Endothelial cell of umbilical vein (primary cell): Measurements from ENCODE around the gene SEMA4A. TPM values are rescaled to one million over a fixed set of nuclear protein-coding genes. Genes with fewer than 3 reads are reported as not detected.

ENCODE experiments used
- BruUV-seq: library from RNA; stranded (reverse); fragments of 400-500 nt; replicated peaks from 2 replicates; lab custom pipeline; 2021; lab: Mats Ljungman, UMichigan
- CTCF ChIA-PET: fragments of 300-600, 350-600 bp; sonication (Branson Sonifier 250); formaldehyde crosslinking; loops from one replicate; lab custom pipeline; 2021; ENCODE audit warnings: antibody characterized with exemption, inconsistent platforms; lab: Charles Lee
- POLR2A ChIA-PET: fragments of 300-600, 350-600 bp; sonication (Branson Sonifier 250); formaldehyde crosslinking; loops from one replicate; lab custom pipeline; 2021; ENCODE audit warnings: antibody characterized with exemption, inconsistent platforms; lab: Charles Lee
- DNase-seq: peaks from one replicate; pipeline ENCODE4 v3.0.0-alpha.2; 2011; ENCODE audit warnings: low read depth, low spot score
- FAIRE-seq: peaks from 2 replicates; lab custom pipeline; 2011; peaks lifted over from hg19 to GRCh38; lab: Jason Lieb, UNC
- H2AFZ ChIP-seq: 2 replicates; pipeline ENCODE4 v1.6.0; 2012; ENCODE audit warnings: low read depth, low read length, control low read depth, inconsistent platforms
- H3K27ac ChIP-seq: 2 replicates; pipeline ENCODE4 v1.5.1; 2011; ENCODE audit warnings: low read depth, mild to moderate bottlenecking, control low read depth, low read length, moderate library complexity; ENCODE audit not compliant: insufficient read depth
- H3K27me3 ChIP-seq, 2 experiments: 2 replicates each; pipeline versions ENCODE4 v1.6.0 to v1.6.1; 2011; ENCODE audit warnings: low read length in 2 of 2, mixed read lengths in 1 of 2; ENCODE audit not compliant: control insufficient read depth in 2 of 2, insufficient read depth in 2 of 2
- H3K36me3 ChIP-seq, 2 experiments: 2 replicates in 1 of 2; 3 replicates in 1 of 2; pipeline ENCODE4 v1.5.1; 2011; ENCODE audit warnings: low read length in 2 of 2, mild to moderate bottlenecking in 1 of 2, moderate library complexity in 1 of 2; ENCODE audit not compliant: control insufficient read depth in 2 of 2, insufficient read depth in 2 of 2; ENCODE audit errors: extremely low read depth in 1 of 2
- H3K4me1 ChIP-seq: 3 replicates; pipeline ENCODE4 v1.5.1; 2011; ENCODE audit warnings: mild to moderate bottlenecking, low read length; ENCODE audit not compliant: control insufficient read depth, insufficient read depth; ENCODE audit errors: extremely low read depth
- H3K4me2 ChIP-seq: 2 replicates; pipeline ENCODE4 v1.6.1; 2011; ENCODE audit warnings: low read length, control low read depth, mixed read lengths; ENCODE audit not compliant: insufficient read depth
- H3K4me3 ChIP-seq, 3 experiments: fragments of 200-600 bp in 1 of 3; sonication (generic), shearing (Covaris generic) in 1 of 3; replicated peaks in 1 of 3; 2 replicates each; pipeline ENCODE4 v1.5.1; 2011 to 2016; ENCODE audit warnings: control low read depth in 3 of 3, low read length in 3 of 3, mild to moderate bottlenecking in 2 of 3, inconsistent platforms in 1 of 3, low read depth in 1 of 3, moderate library complexity in 1 of 3; ENCODE audit not compliant: insufficient read depth in 1 of 3
- H3K79me2 ChIP-seq: 2 replicates; pipeline ENCODE4 v1.6.0; 2012; ENCODE audit warnings: low read length, inconsistent platforms; ENCODE audit not compliant: control insufficient read depth, insufficient read depth
- H3K9ac ChIP-seq: replicated peaks from 2 replicates; pipeline ENCODE3; 2011; ENCODE audit warnings: low read length, control low read depth; ENCODE audit not compliant: insufficient read depth; ENCODE audit errors: extremely low read depth
- H3K9me1 ChIP-seq: replicated peaks from 3 replicates; pipeline ENCODE4 v1.6.0; 2011; ENCODE audit warnings: mild to moderate bottlenecking, low read length; ENCODE audit not compliant: control insufficient read depth, insufficient read depth; ENCODE audit errors: extremely low read depth
- H3K9me3 ChIP-seq: replicated peaks from 2 replicates; pipeline ENCODE4 v1.5.1; 2012; ENCODE audit warnings: low read length, inconsistent platforms; ENCODE audit not compliant: control insufficient read depth, insufficient read depth
- H4K20me1 ChIP-seq: replicated peaks from 2 replicates; pipeline ENCODE3; 2011; ENCODE audit warnings: mild to moderate bottlenecking, low read length; ENCODE audit not compliant: control insufficient read depth, insufficient read depth; ENCODE audit errors: extremely low read depth
- GATA2 ChIP-seq: IDR thresholded peaks from 2 replicates; pipeline ENCODE4 v1.7.0; 2011; ENCODE audit warnings: low read depth, mild to moderate bottlenecking, moderate library complexity, mixed read lengths, low read length; ENCODE audit not compliant: insufficient read length, insufficient read depth
- JUN ChIP-seq: IDR thresholded peaks from 2 replicates; pipeline ENCODE4 v1.6.1; 2011; ENCODE audit warnings: borderline replicate concordance, low read depth; ENCODE audit not compliant: insufficient read length, insufficient read depth
- MYC ChIP-seq: IDR thresholded peaks from one replicate; pipeline ENCODE4 v1.6.1; 2011; ENCODE audit warnings: mild to moderate bottlenecking, low read depth, low read length
- POLR2A ChIP-seq: IDR thresholded peaks from 2 replicates; pipeline ENCODE4 v1.6.1; 2012; ENCODE audit warnings: low read depth, mild to moderate bottlenecking, control low read depth, low read length
- POLR2AphosphoS5 ChIP-seq: IDR thresholded peaks from 2 replicates; pipeline ENCODE4 v1.6.1; 2012; ENCODE audit warnings: low read depth, mild to moderate bottlenecking, control low read depth, low read length, moderate library complexity; ENCODE audit not compliant: insufficient read depth
- dilution Hi-C: fragments of 300-500 bp; cut with MboI; formaldehyde crosslinking; loops from one replicate; pipeline ENCODE4 v1.15.0; 2019; ENCODE audit warnings: low sequenced_read_pairs; ENCODE audit not compliant: extremely low pct_ligation_motif_present
- intact Hi-C: fragments of 100-400 bp; cut with micrococcal nuclease; formaldehyde crosslinking; loops from one replicate; pipeline ENCODE4 v1.10.0; 2022
- polyA plus RNA-seq, 4 experiments: library from polyadenylated mRNA; depleted of rRNA in 3 of 4; stranded (reverse) in 3 of 4; unstranded in 1 of 4; fragments of >200 nt; gene quantifications; 2 replicates each; pipeline versions ENCODE4 v1.2.1 to v1.2.3, GENCODE V29; 2011 to 2012; ENCODE audit warnings: missing spikeins in 1 of 4
- total RNA-seq: library from RNA; stranded (reverse); gene quantifications from 2 replicates; pipeline ENCODE4 v1.2.3, GENCODE V29; 2021
- TF ChIP-seq, protein P1 (sequence below), 2 donors: IDR thresholded peaks; 1 replicate in 1 of 2; 2 replicates in 1 of 2; pipeline ENCODE4 v1.5.1; 2011; ENCODE audit warnings: low read length in 2 of 2, mild to moderate bottlenecking in 2 of 2, moderate library complexity in 2 of 2, control low read depth in 1 of 2, inconsistent platforms in 1 of 2, low read depth in 1 of 2; ENCODE audit not compliant: insufficient read depth in 1 of 2; ENCODE audit errors: extremely low read depth in 1 of 2

SEMA4A gene
- total and polyA plus RNA-seq, 2 donors (not counting 3 experiments of a cell fraction or from before 2014, with no cell fraction given), result 1.5 to 1.6 TPM

DNA sequence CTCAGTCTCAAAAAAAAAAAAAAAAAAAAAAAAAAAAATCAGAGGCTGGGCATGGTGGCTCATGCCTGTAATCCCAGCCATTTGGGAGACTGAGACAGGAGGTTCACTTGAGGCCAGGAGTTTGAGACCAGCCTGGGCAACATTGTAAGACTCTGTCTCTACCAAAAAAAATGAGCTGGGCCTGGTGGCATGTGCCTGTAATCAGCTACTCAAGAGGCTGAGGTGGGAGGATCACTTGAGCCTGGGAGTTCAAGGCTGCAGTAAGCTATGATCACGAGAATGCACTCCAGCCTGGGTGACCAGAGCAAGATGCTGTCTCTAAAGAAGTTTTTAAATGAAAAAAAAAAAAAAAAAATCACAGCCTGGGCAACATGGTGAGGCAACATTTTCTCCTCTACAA lies 10.3 kb downstream of the SEMA4A start:
- ChIA-PET CTCF (interaction anchor here (0.6 to 4.0 kb wide), 6 partner anchors 17 to 62 kb away, joined by 3 to 33 read pairs (median 6); partner anchors contain the start of gene PMF1), POLR2A (interaction anchor here (0.7 kb wide), 2 partner anchors 117 to 123 kb away, joined by 3 to 7 read pairs; no protein-coding TSS in a partner anchor)
- H3K9me3 ChIP-seq, result no peaks in the 10 kb centered on the region
- no peaks in the 10 kb centered on the region for H3K36me3 ChIP-seq
- H3K4me1 ChIP-seq, result peaks cover 20% of the 10 kb centered on the region
- intact Hi-C loops (no loop called here), dilution Hi-C loops (no loop called here)
- no peak overlapping the region for H2AFZ ChIP-seq
- H3K4me3 ChIP-seq, result no peak overlapping the region
- FAIRE-seq (no peak), DNase-seq (no peak)
- H4K20me1 ChIP-seq, result no peaks in the 10 kb centered on the region
- TF ChIP-seq JUN (no peak), POLR2A (no peak), POLR2AphosphoS5 (no peak), MYC (no peak), GATA2 (no peak)
- TF ChIP-seq, protein P1, sequence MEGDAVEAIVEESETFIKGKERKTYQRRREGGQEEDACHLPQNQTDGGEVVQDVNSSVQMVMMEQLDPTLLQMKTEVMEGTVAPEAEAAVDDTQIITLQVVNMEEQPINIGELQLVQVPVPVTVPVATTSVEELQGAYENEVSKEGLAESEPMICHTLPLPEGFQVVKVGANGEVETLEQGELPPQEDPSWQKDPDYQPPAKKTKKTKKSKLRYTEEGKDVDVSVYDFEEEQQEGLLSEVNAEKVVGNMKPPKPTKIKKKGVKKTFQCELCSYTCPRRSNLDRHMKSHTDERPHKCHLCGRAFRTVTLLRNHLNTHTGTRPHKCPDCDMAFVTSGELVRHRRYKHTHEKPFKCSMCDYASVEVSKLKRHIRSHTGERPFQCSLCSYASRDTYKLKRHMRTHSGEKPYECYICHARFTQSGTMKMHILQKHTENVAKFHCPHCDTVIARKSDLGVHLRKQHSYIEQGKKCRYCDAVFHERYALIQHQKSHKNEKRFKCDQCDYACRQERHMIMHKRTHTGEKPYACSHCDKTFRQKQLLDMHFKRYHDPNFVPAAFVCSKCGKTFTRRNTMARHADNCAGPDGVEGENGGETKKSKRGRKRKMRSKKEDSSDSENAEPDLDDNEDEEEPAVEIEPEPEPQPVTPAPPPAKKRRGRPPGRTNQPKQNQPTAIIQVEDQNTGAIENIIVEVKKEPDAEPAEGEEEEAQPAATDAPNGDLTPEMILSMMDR (IDR thresholded peaks at IDR 0.05; ENCODE audit: extremely low read depth in 1 of 2, insufficient read depth in 1 of 2, low read depth in 1 of 2, low read length in 2 of 2), result no peak
- no peaks in the 10 kb centered on the region for H3K9me1 ChIP-seq
- H3K9ac ChIP-seq, result no peak overlapping the region
- H3K27ac ChIP-seq, result no peak overlapping the region
- no peaks in the 10 kb centered on the region for H3K79me2 ChIP-seq
- no peaks in the 10 kb centered on the region for H3K27me3 ChIP-seq
- no peak overlapping the region for H3K4me2 ChIP-seq
- no TSS peak for BruUV-seq
